Parietal lobe (tissue), 2 donors: Measurements from ENCODE around the gene NDOR1. TPM values are rescaled to one million over a fixed set of nuclear protein-coding genes. Genes with fewer than 3 reads are reported as not detected.

Source experiments
- small RNA-seq: library from RNA; depleted of rRNA; stranded (forward); fragments of <200 nt; gene quantifications from one replicate; pipeline ENCODE3, GENCODE V24; 2014; ENCODE audit warnings: low replicate concordance
- total RNA-seq: library from RNA; depleted of rRNA; stranded (reverse); fragments of >200 nt; gene quantifications from one replicate; pipeline ENCODE4 v1.2.3, GENCODE V29; 2014

The NDOR1 gene
- total RNA-seq, 1 donor from 2014 or later: 6.9 TPM

Small RNA genes lying within 50 kb of the gene (small RNA-seq; reads per million reads assigned to genes)
- gene MIR3621: not detected

Other genes starting within 250 kb of the NDOR1 start
- 11.9 TPM for gene PTGDS, start 228.2 kb upstream of the NDOR1 start, total RNA-seq
- gene LCNL1, start 222.7 kb upstream of the NDOR1 start, total RNA-seq: 0.94 TPM
- 14.7 TPM for gene PAXX, start 213.3 kb upstream of the NDOR1 start, total RNA-seq
- gene CLIC3, start 209.1 kb upstream of the NDOR1 start, total RNA-seq: not detected
- 45.4 TPM for gene ABCA2, start 177.5 kb upstream of the NDOR1 start, total RNA-seq
- gene FUT7, start 173.6 kb upstream of the NDOR1 start, total RNA-seq: not detected
- gene NPDC1, start 159.5 kb upstream of the NDOR1 start, total RNA-seq: 34.4 TPM
- gene ENTPD2, start 151.6 kb upstream of the NDOR1 start, total RNA-seq: 0.63 TPM
- 2.5 TPM for gene SAPCD2, start 135.1 kb upstream of the NDOR1 start, total RNA-seq
- gene UAP1L1, start 128.2 kb upstream of the NDOR1 start, total RNA-seq: 0.63 TPM
- 72.6 TPM for gene MAN1B1, start 118.7 kb upstream of the NDOR1 start, total RNA-seq
- 36.6 TPM for gene DPP7, start 91.0 kb upstream of the NDOR1 start, total RNA-seq
- gene GRIN1, start 66.5 kb upstream of the NDOR1 start, total RNA-seq: 63.5 TPM
- 0.31 TPM for gene LRRC26, start 35.6 kb upstream of the NDOR1 start, total RNA-seq
- gene TMEM210, start 33.6 kb upstream of the NDOR1 start, total RNA-seq: not detected
- 39.1 TPM for gene ANAPC2, start 17.1 kb upstream of the NDOR1 start, total RNA-seq
- 21.3 TPM for gene SSNA1, start 17.0 kb upstream of the NDOR1 start, total RNA-seq
- gene TPRN, start 5.0 kb upstream of the NDOR1 start, total RNA-seq: 7.5 TPM
- 31.6 TPM for gene TMEM203, start 52 bp upstream of the NDOR1 start, total RNA-seq
- 1.9 TPM for gene RNF208, start 16.5 kb downstream of the NDOR1 start, total RNA-seq
- not detected for gene CYSRT1, start 19.5 kb downstream of the NDOR1 start, total RNA-seq
- gene RNF224, start 21.8 kb downstream of the NDOR1 start, total RNA-seq: not detected
- gene SLC34A3, start 25.2 kb downstream of the NDOR1 start, total RNA-seq: not detected
- gene TUBB4B, start 35.6 kb downstream of the NDOR1 start, total RNA-seq: 88.9 TPM
- gene STPG3, start 45.6 kb downstream of the NDOR1 start, total RNA-seq: not detected
- 34.4 TPM for gene NELFB, start 49.6 kb downstream of the NDOR1 start, total RNA-seq
- gene TOR4A, start 72.0 kb downstream of the NDOR1 start, total RNA-seq: 0.31 TPM
- gene NRARP, start 96.6 kb downstream of the NDOR1 start, total RNA-seq: 5.0 TPM
- gene EXD3, start 217.5 kb downstream of the NDOR1 start, total RNA-seq: 36.9 TPM
- 2.5 TPM for gene NOXA1, start 217.7 kb downstream of the NDOR1 start, total RNA-seq
- not detected for gene ENTPD8, start 235.7 kb downstream of the NDOR1 start, total RNA-seq